Measurements from ENCODE around the gene PTPRT. TPM values are rescaled to one million over a fixed set of nuclear protein-coding genes. Genes with fewer than 3 reads are reported as not detected.

The PTPRT gene
- total and polyA plus RNA-seq, 2 of the 4 experiments (the other 2 are of a cell fraction), result not detected

GRCh38 chr20:43237651-43238168 is 48.0 kb upstream of the PTPRT start:
- CTCF ChIA-PET, result no interaction called here

More at GRCh38 chr20:43237651-43238168, 48.0 kb upstream of the PTPRT start:
- H3K4me2 ChIP-seq (ENCODE audit: low read depth, low read length), result no peak overlapping the region
- H3K9ac ChIP-seq (ENCODE audit: low read depth, low read length), result no peak overlapping the region
- H3K23ac ChIP-seq (ENCODE audit: low read depth, low read length), result no peak overlapping the region
- no peak overlapping the region for H3K56ac ChIP-seq (ENCODE audit: extremely low read depth, insufficient read depth, low read length)
- dilution Hi-C loops (cut with HindIII; ENCODE audit: low sequenced_read_pairs, unreplicated experiment) (no loop called here), intact Hi-C loops (cut with micrococcal nuclease) (no loop called here), in situ Hi-C loops (cut with MboI; ENCODE audit: low sequenced_read_pairs) (no loop called here)
- DNase-seq (no peak), ATAC-seq (ENCODE audit: low read depth) (no peak)
- POLR2A ChIA-PET (ENCODE audit: unreplicated experiment), result no interaction called here
- H4K5ac ChIP-seq (ENCODE audit: low read depth, low read length), result no peak overlapping the region
- no peak for TF ChIP-seq MAZ (IDR thresholded peaks at IDR 0.05; ENCODE audit: borderline replicate concordance, low read depth, low read length)
- H2BK5ac ChIP-seq (ENCODE audit: low read depth, low read length, poor library complexity, severe bottlenecking), result no peak overlapping the region
- H3K4me3 ChIP-seq (ENCODE audit: insufficient read depth, low read depth, low read length), result no peak overlapping the region
- no peak overlapping the region for H2BK120ac ChIP-seq (ENCODE audit: low read depth, low read length)
- no peak overlapping the region for H2AK9ac ChIP-seq (replicated peaks; ENCODE audit: low read depth, low read length, poor library complexity)
- no TSS peak for BruUV-seq (replicated peaks)
- H3K79me1 ChIP-seq (ENCODE audit: low read depth in 1 of 2, low read length in 2 of 2), result no peaks in the 10 kb centered on the region
- H3K27me3 ChIP-seq (ENCODE audit: control insufficient read depth, insufficient read depth, low read length), result no peaks in the 10 kb centered on the region
- no peak overlapping the region for H3K18ac ChIP-seq (ENCODE audit: low read depth, low read length)
- no peak overlapping the region for H2BK15ac ChIP-seq (ENCODE audit: low read depth, low read length)
- no peak overlapping the region for H3K4ac ChIP-seq (ENCODE audit: low read depth, low read length)
- no peak overlapping the region for H2AFZ ChIP-seq (replicated peaks; ENCODE audit: low read length, poor library complexity)
- H2AK5ac ChIP-seq (ENCODE audit: low read depth, low read length), result no peak overlapping the region
- no peaks in the 10 kb centered on the region for H4K20me1 ChIP-seq (ENCODE audit: insufficient read depth, low read length)
- H4K8ac ChIP-seq (ENCODE audit: low read depth in 2 of 2, low read length in 2 of 2), result no peak overlapping the region
- no peak overlapping the region for H3K27ac ChIP-seq (ENCODE audit: insufficient read depth, low read length)
- H4K91ac ChIP-seq (ENCODE audit: insufficient read depth, low read depth, low read length), result no peak overlapping the region
- no peaks in the 10 kb centered on the region for H3K36me3 ChIP-seq (ENCODE audit: control insufficient read depth, insufficient read depth, low read length)
- no peaks in the 10 kb centered on the region for H3K9me3 ChIP-seq (ENCODE audit: control insufficient read depth, insufficient read depth, low read length)
- H3K4me1 ChIP-seq (ENCODE audit: control insufficient read depth, insufficient read depth, low read length), result no peaks in the 10 kb centered on the region
- no peak overlapping the region for H3K14ac ChIP-seq (replicated peaks; ENCODE audit: low read depth, low read length)
- no peaks in the 10 kb centered on the region for H3K9me1 ChIP-seq (ENCODE audit: insufficient read depth, low read length)
- H2BK20ac ChIP-seq (ENCODE audit: low read depth, low read length), result no peak overlapping the region
- 66% methylated on average over 2 of the region's 4 CpGs; no CpG with 5 or more reads in 1 of the 2 experiments for WGBS, 2 experiments (ENCODE audit: extremely low coverage in 2 of 2, insufficient read length in 1 of 2)

Measured in IMR-90 (cell line).